HG03135 (cell line): ENCODE results near the gene RSRP1.

Experiments
- ATAC-seq: cut with Tn5 transposase; IDR thresholded peaks from one replicate; pipeline ENCODE4 v1.9.1; 2021; ENCODE audit warnings: mild to moderate bottlenecking, moderate library complexity; ENCODE audit not compliant: unreplicated experiment

Gene RSRP1

GRCh38 chr1:25220666-25221065 lies 26.6 kb downstream of the RSRP1 start:
- no peak for ATAC-seq

- no peak for ATAC-seq
Measured at GRCh38 chr1:25219661-25220251, 27.5 kb downstream of the RSRP1 start.

- no peak for ATAC-seq
Measured at GRCh38 chr1:25217598-25218232, 29.5 kb downstream of the RSRP1 start.

- no peak for ATAC-seq
Measured at GRCh38 chr1:25217015-25217414, 30.2 kb downstream of the RSRP1 start.

- no peak for ATAC-seq
Measured at GRCh38 chr1:25216123-25216522, 31.1 kb downstream of the RSRP1 start.

GRCh38 chr1:25212725-25213124 lies 34.5 kb downstream of the RSRP1 start:
- ATAC-seq, result no peak

GRCh38 chr1:25210728-25211127 lies 36.5 kb downstream of the RSRP1 start:
- no peak for ATAC-seq

GRCh38 chr1:25209516-25209915 lies 37.7 kb downstream of the RSRP1 start:
- ATAC-seq, result no peak

GRCh38 chr1:25208561-25209222 lies 38.6 kb downstream of the RSRP1 start:
- no peak for ATAC-seq

GRCh38 chr1:25208092-25208491 lies 39.2 kb downstream of the RSRP1 start:
- no peak for ATAC-seq

- ATAC-seq, result no peak
Measured at GRCh38 chr1:25206201-25206600, 41.1 kb downstream of the RSRP1 start.

- ATAC-seq, result no peak
Measured at GRCh38 chr1:25205786-25206185, 41.5 kb downstream of the RSRP1 start.

- no peak for ATAC-seq
Measured at GRCh38 chr1:25204797-25205480, 42.3 kb downstream of the RSRP1 start.

- ATAC-seq, result no peak
Measured at GRCh38 chr1:25201006-25201405, 46.2 kb downstream of the RSRP1 start.

- ATAC-seq, result no peak
Measured at GRCh38 chr1:25199819-25200620, 47.2 kb downstream of the RSRP1 start.

GRCh38 chr1:25198663-25199252 lies 48.5 kb downstream of the RSRP1 start:
- no peak for ATAC-seq

- no peak for ATAC-seq
Measured at GRCh38 chr1:25197982-25198662, 49.1 kb downstream of the RSRP1 start.

GRCh38 chr1:25197235-25197975 lies 49.8 kb downstream of the RSRP1 start:
- ATAC-seq, result no peak

GRCh38 chr1:25196830-25197229 lies 50.4 kb downstream of the RSRP1 start:
- no peak for ATAC-seq
